ENCODE results near the gene TAF8. TPM values are rescaled to one million over a fixed set of nuclear protein-coding genes. Genes with fewer than 3 reads are reported as not detected.

TAF8 gene
- polyA plus RNA-seq, 3 donors: 13.1 to 24.7 (median 16.6) TPM

DNA sequence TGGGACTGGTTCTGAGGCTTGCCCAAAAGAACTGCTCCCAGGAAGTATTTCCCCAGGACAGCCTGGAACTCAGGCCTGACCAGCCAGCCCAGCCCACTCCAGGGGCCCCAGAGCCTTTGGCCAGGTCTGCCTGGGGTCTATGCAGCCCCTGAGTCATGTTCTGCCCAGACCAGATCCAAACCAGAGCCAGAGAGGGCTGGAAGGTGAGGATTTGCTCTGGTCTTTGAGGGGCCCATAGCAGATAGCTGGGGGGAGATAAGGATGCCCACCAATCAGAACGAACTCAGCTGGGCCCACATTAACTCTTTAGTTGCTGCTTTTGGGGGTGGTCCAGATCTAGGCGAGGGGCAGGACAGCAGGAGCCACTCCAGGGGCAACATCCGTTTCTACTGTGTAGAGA lies 75.3 kb downstream of the TAF8 start:
- Histone ChIP-seq H3K79me2 (ENCODE audit: insufficient read depth, low read length) (no peaks in the 10 kb centered on the region), H3K4me3 (replicated peaks in 1 of 3; ENCODE audit: low read depth in 2 of 3, low read length in 3 of 3) (no peak overlapping the region), H3K4me2 (replicated peaks; ENCODE audit: extremely low read depth, low read length, poor library complexity, severe bottlenecking) (peak overlapping the region; percentile 18), H3K27me3 (ENCODE audit: control insufficient read depth in 2 of 2, insufficient read depth in 2 of 2, low read length in 2 of 2) (no peaks in the 10 kb centered on the region), H4K20me1 (ENCODE audit: insufficient read depth, low read length) (no peaks in the 10 kb centered on the region), H3K27ac (ENCODE audit: low read depth in 1 of 2, low read length in 2 of 2) (no peak overlapping the region), H2AFZ (ENCODE audit: insufficient read depth, low read depth, low read length, poor library complexity, severe bottlenecking) (peak overlapping the region; percentile 73), H3K9ac (ENCODE audit: insufficient read depth, low read length, poor library complexity, severe bottlenecking) (peak overlapping the region; percentile 25), H3K36me3 (replicated peaks in 1 of 2; ENCODE audit: control insufficient read depth in 1 of 2, insufficient read depth in 2 of 2, low read length in 2 of 2) (no peaks in the 10 kb centered on the region), H3K9me3 (replicated peaks in 1 of 2; ENCODE audit: control insufficient read depth in 1 of 2, insufficient read depth in 1 of 2, low read length in 2 of 2) (no peaks in the 10 kb centered on the region), H3K4me1 (ENCODE audit: control insufficient read depth in 1 of 2, insufficient read depth in 2 of 2, low read length in 2 of 2) (peaks cover 5 to 6% of the 10 kb centered on the region in 2 donors)
- Mint-ChIP-seq H3K4me3 (no peak overlapping the region), H3K36me3 (no peaks in the 10 kb centered on the region), H3K4me1 (peaks cover 10% of the 10 kb centered on the region), H3K27me3 (ENCODE audit: low read depth in 3 of 3) (peaks cover 0 to 4% (median 2%) of the 10 kb centered on the region in 3 donors), H3K27ac (no peak overlapping the region), H3K9me3 (peaks cover 0 to 3% (median 0%) of the 10 kb centered on the region in 7 donors)
- DNase-seq: no peak
- 92% methylated on average over 3 of the region's 3 CpGs for WGBS (ENCODE audit: insufficient coverage)
- TF ChIP-seq, protein P1, sequence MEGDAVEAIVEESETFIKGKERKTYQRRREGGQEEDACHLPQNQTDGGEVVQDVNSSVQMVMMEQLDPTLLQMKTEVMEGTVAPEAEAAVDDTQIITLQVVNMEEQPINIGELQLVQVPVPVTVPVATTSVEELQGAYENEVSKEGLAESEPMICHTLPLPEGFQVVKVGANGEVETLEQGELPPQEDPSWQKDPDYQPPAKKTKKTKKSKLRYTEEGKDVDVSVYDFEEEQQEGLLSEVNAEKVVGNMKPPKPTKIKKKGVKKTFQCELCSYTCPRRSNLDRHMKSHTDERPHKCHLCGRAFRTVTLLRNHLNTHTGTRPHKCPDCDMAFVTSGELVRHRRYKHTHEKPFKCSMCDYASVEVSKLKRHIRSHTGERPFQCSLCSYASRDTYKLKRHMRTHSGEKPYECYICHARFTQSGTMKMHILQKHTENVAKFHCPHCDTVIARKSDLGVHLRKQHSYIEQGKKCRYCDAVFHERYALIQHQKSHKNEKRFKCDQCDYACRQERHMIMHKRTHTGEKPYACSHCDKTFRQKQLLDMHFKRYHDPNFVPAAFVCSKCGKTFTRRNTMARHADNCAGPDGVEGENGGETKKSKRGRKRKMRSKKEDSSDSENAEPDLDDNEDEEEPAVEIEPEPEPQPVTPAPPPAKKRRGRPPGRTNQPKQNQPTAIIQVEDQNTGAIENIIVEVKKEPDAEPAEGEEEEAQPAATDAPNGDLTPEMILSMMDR (IDR thresholded peaks at IDR 0.05): no peak
- intact Hi-C loops (cut with micrococcal nuclease): no loop called here

DNA sequence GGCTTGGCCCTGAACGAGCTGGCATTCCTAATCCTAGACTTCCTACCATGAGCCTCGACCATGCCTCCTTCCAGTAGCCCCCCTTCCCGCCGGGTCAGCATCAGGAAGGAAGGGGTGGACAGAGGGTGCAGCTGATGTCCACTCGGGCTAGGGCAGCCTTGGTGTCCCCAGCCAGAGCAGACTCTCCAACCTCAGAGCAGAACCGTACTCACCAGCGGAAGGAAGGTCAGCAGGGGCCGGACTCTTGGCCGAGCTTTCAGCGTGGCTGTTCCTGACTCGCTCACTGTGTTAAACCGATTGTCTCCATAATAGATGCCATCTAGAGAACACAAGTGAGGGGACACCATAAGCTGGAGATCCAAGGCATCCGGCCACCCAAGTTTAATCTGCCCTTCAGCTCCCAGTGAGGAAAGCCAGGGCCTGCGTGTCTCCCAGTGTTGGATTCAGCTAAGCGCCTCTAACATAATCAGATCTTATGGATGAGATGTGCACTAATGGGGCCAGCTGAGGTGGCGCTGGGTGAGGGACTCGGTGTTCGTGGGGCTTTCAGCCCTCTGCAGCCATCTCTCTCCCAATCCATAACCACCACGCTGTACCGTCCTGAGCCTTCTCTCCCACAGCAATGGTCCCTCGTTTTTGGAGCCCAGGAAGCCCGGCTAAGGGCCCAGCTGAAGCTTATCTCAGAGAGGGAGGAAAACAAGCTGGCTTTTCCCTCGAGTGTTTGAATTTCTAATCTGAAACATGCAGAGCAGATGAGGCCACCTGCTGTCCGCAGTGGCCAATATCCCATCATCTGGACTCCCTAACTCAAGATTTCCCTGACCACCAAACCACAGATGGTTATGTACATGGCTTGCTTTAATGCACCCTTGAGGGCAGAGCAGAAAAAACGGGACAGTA lies 78.4 kb downstream of the TAF8 start:
- intact Hi-C loops (cut with micrococcal nuclease): no loop called here
- Histone ChIP-seq H3K9me3 (replicated peaks in 1 of 2; ENCODE audit: control insufficient read depth in 1 of 2, insufficient read depth in 1 of 2, low read length in 2 of 2) (no peaks in the 10 kb centered on the region), H3K79me2 (ENCODE audit: insufficient read depth, low read length) (no peaks in the 10 kb centered on the region), H3K4me3 (replicated peaks in 1 of 3; ENCODE audit: low read depth in 2 of 3, low read length in 3 of 3) (no peak overlapping the region), H4K20me1 (ENCODE audit: insufficient read depth, low read length) (no peaks in the 10 kb centered on the region), H3K27ac (ENCODE audit: low read depth in 1 of 2, low read length in 2 of 2) (no peak overlapping the region), H3K4me2 (replicated peaks; ENCODE audit: extremely low read depth, low read length, poor library complexity, severe bottlenecking) (no peak overlapping the region), H3K4me1 (ENCODE audit: control insufficient read depth in 1 of 2, insufficient read depth in 2 of 2, low read length in 2 of 2) (peaks cover 5 to 6% of the 10 kb centered on the region in 2 donors), H3K27me3 (ENCODE audit: control insufficient read depth in 2 of 2, insufficient read depth in 2 of 2, low read length in 2 of 2) (no peaks in the 10 kb centered on the region), H2AFZ (ENCODE audit: insufficient read depth, low read depth, low read length, poor library complexity, severe bottlenecking) (no peak overlapping the region), H3K9ac (ENCODE audit: insufficient read depth, low read length, poor library complexity, severe bottlenecking) (no peak overlapping the region), H3K36me3 (replicated peaks in 1 of 2; ENCODE audit: control insufficient read depth in 1 of 2, insufficient read depth in 2 of 2, low read length in 2 of 2) (no peaks in the 10 kb centered on the region)
- 95% methylated on average over 17 of the region's 25 CpGs for WGBS (ENCODE audit: insufficient coverage)
- Mint-ChIP-seq H3K4me3 (no peak overlapping the region), H3K27me3 (ENCODE audit: low read depth in 3 of 3) (peaks cover 1 to 2% (median 2%) of the 10 kb centered on the region in 3 donors), H3K36me3 (no peaks in the 10 kb centered on the region), H3K27ac (no peak overlapping the region), H3K9me3 (peaks cover 0 to 3% (median 0%) of the 10 kb centered on the region in 7 donors), H3K4me1 (peaks cover 7% of the 10 kb centered on the region)
- no peak for DNase-seq
- TF ChIP-seq, protein P1 (IDR thresholded peaks at IDR 0.05): no peak

All from CD14-positive monocyte (primary cell).